ENCODE measurements around the gene UPK3B. TPM values are rescaled to one million over a fixed set of nuclear protein-coding genes. Genes with fewer than 3 reads are reported as not detected.
"Not testable (repeated sequence)": the region's sequence is repeated elsewhere in the genome, so short reads cannot be mapped to it uniquely, and the experiment has no call there.

The UPK3B gene
- total RNA-seq, 1 donor from 2014 or later = 4.7 TPM

- Mint-ChIP-seq H3K4me3 (ENCODE audit: low read depth) (no peak overlapping the region), H3K4me1 (ENCODE audit: low read depth) (no peaks in the 10 kb centered on the region), H3K9me3 (ENCODE audit: low read depth) (no peaks in the 10 kb centered on the region), H3K36me3 (ENCODE audit: insufficient read depth) (no peaks in the 10 kb centered on the region), H3K27me3 (no peaks in the 10 kb centered on the region), H3K27ac (no peak overlapping the region)
- DNase-seq (ENCODE audit: low spot score, unreplicated experiment) = no peak
- TF ChIP-seq CTCF (IDR thresholded peaks at IDR 0.05; ENCODE audit: unreplicated experiment) = no peak
Measured at GRCh38 chr7:76514926-76515771, 4.8 kb downstream of the UPK3B start.

- DNase-seq (ENCODE audit: low spot score, unreplicated experiment) = no peak
- H3K9me3 Mint-ChIP-seq (ENCODE audit: low read depth) = no peaks in the 10 kb centered on the region
- H3K36me3 Mint-ChIP-seq (ENCODE audit: insufficient read depth) = no peaks in the 10 kb centered on the region
- H3K4me3 Mint-ChIP-seq (ENCODE audit: low read depth) = no peak overlapping the region
- H3K27me3 Mint-ChIP-seq = no peaks in the 10 kb centered on the region
- H3K27ac Mint-ChIP-seq = no peak overlapping the region
- no peak for TF ChIP-seq CTCF (IDR thresholded peaks at IDR 0.05; ENCODE audit: unreplicated experiment)
- H3K4me1 Mint-ChIP-seq (ENCODE audit: low read depth) = no peaks in the 10 kb centered on the region
Measured at GRCh38 chr7:76515999-76516443, 5.7 kb downstream of the UPK3B start.

- not testable (repeated sequence) for H3K27me3 Mint-ChIP-seq; H3K4me3 Mint-ChIP-seq (ENCODE audit: low read depth); H3K27ac Mint-ChIP-seq; DNase-seq (ENCODE audit: low spot score, unreplicated experiment); H3K9me3 Mint-ChIP-seq (ENCODE audit: low read depth); H3K36me3 Mint-ChIP-seq (ENCODE audit: insufficient read depth); H3K4me1 Mint-ChIP-seq (ENCODE audit: low read depth)
Measured at GRCh38 chr7:76516932-76517331, 6.6 kb downstream of the UPK3B start.

- H3K4me1 Mint-ChIP-seq (ENCODE audit: low read depth); H3K27ac Mint-ChIP-seq; H3K27me3 Mint-ChIP-seq; DNase-seq (ENCODE audit: low spot score, unreplicated experiment); H3K4me3 Mint-ChIP-seq (ENCODE audit: low read depth); H3K9me3 Mint-ChIP-seq (ENCODE audit: low read depth); H3K36me3 Mint-ChIP-seq (ENCODE audit: insufficient read depth): not testable (repeated sequence)
Measured at GRCh38 chr7:76526183-76526582, 15.8 kb downstream of the UPK3B start.

- not testable (repeated sequence) for H3K4me3 Mint-ChIP-seq (ENCODE audit: low read depth); H3K27ac Mint-ChIP-seq; H3K36me3 Mint-ChIP-seq (ENCODE audit: insufficient read depth); H3K9me3 Mint-ChIP-seq (ENCODE audit: low read depth); H3K4me1 Mint-ChIP-seq (ENCODE audit: low read depth); H3K27me3 Mint-ChIP-seq; DNase-seq (ENCODE audit: low spot score, unreplicated experiment)
Measured at GRCh38 chr7:76531643-76532042, 21.3 kb downstream of the UPK3B start.

- H3K4me3 Mint-ChIP-seq (ENCODE audit: low read depth); H3K36me3 Mint-ChIP-seq (ENCODE audit: insufficient read depth); H3K4me1 Mint-ChIP-seq (ENCODE audit: low read depth); H3K9me3 Mint-ChIP-seq (ENCODE audit: low read depth); DNase-seq (ENCODE audit: low spot score, unreplicated experiment); H3K27ac Mint-ChIP-seq; H3K27me3 Mint-ChIP-seq: not testable (repeated sequence)
Measured at GRCh38 chr7:76543197-76543596, 32.8 kb downstream of the UPK3B start, which contains the start of gene SPDYE16. TSS of gene SPDYE16 (minus strand) at chr7:76543297. CDS start at chr7:76541459, 1,838 bp downstream.

- not testable (repeated sequence) for H3K36me3 Mint-ChIP-seq (ENCODE audit: insufficient read depth); H3K9me3 Mint-ChIP-seq (ENCODE audit: low read depth); H3K27me3 Mint-ChIP-seq; H3K4me1 Mint-ChIP-seq (ENCODE audit: low read depth)
- peak overlapping the region; percentile 90 for H3K4me3 Mint-ChIP-seq (ENCODE audit: low read depth)
- peak; percentile 73 for DNase-seq (ENCODE audit: low spot score, unreplicated experiment)
- H3K27ac Mint-ChIP-seq = peak overlapping the region; percentile 94
Measured at GRCh38 chr7:76549025-76549854, 38.9 kb downstream of the UPK3B start.

GRCh38 chr7:76549855-76550248, 39.5 kb downstream of the UPK3B start:
- not testable (repeated sequence) for H3K9me3 Mint-ChIP-seq (ENCODE audit: low read depth); DNase-seq (ENCODE audit: low spot score, unreplicated experiment); H3K27me3 Mint-ChIP-seq; H3K36me3 Mint-ChIP-seq (ENCODE audit: insufficient read depth); H3K4me1 Mint-ChIP-seq (ENCODE audit: low read depth)
- Mint-ChIP-seq H3K4me3 (ENCODE audit: low read depth) (peak overlapping the region; percentile 90), H3K27ac (peak overlapping the region; percentile 94)

- DNase-seq (ENCODE audit: low spot score, unreplicated experiment); H3K27ac Mint-ChIP-seq; H3K4me3 Mint-ChIP-seq (ENCODE audit: low read depth); H3K9me3 Mint-ChIP-seq (ENCODE audit: low read depth); H3K27me3 Mint-ChIP-seq; H3K36me3 Mint-ChIP-seq (ENCODE audit: insufficient read depth); H3K4me1 Mint-ChIP-seq (ENCODE audit: low read depth): not testable (repeated sequence)
Measured at GRCh38 chr7:76551992-76552391, 41.6 kb downstream of the UPK3B start.

GRCh38 chr7:76559685-76560084, 49.3 kb downstream of the UPK3B start:
- H3K4me3 Mint-ChIP-seq (ENCODE audit: low read depth) = not testable (repeated sequence)

GRCh38 chr7:76560157-76560556, 49.8 kb downstream of the UPK3B start:
- H3K27me3 Mint-ChIP-seq; H3K4me3 Mint-ChIP-seq (ENCODE audit: low read depth); DNase-seq (ENCODE audit: low spot score, unreplicated experiment); H3K9me3 Mint-ChIP-seq (ENCODE audit: low read depth); H3K27ac Mint-ChIP-seq; H3K4me1 Mint-ChIP-seq (ENCODE audit: low read depth): not testable (repeated sequence)
- H3K36me3 Mint-ChIP-seq (ENCODE audit: insufficient read depth) = peaks cover 16% of the 10 kb centered on the region

More at GRCh38 chr7:76559685-76560084, 49.3 kb downstream of the UPK3B start:
- Mint-ChIP-seq H3K36me3 (ENCODE audit: insufficient read depth) (peaks cover 18% of the 10 kb centered on the region), H3K27ac (peak overlapping the region; percentile 5)
- not testable (repeated sequence) for H3K4me1 Mint-ChIP-seq (ENCODE audit: low read depth); H3K9me3 Mint-ChIP-seq (ENCODE audit: low read depth); DNase-seq (ENCODE audit: low spot score, unreplicated experiment); H3K27me3 Mint-ChIP-seq
